NCI-H1105 (cell line): ENCODE measurements around the gene JMJD6.
"Not testable (repeated sequence)": the region's sequence is repeated elsewhere in the genome, so short reads cannot be mapped to it uniquely, and the experiment has no call there.

Experiments
- DNase-seq: peaks from one replicate; lab custom pipeline; 2025; lab: John Stamatoyannopoulos, UW

The JMJD6 gene

GRCh38 chr17:76726231-76726775, at the start of gene JMJD6:
Gene JMJD6 (minus strand): TSS chr17:76726606. CDS start chr17:76726475, 131 bp downstream.
- peak; percentile 89 for DNase-seq

DNA sequence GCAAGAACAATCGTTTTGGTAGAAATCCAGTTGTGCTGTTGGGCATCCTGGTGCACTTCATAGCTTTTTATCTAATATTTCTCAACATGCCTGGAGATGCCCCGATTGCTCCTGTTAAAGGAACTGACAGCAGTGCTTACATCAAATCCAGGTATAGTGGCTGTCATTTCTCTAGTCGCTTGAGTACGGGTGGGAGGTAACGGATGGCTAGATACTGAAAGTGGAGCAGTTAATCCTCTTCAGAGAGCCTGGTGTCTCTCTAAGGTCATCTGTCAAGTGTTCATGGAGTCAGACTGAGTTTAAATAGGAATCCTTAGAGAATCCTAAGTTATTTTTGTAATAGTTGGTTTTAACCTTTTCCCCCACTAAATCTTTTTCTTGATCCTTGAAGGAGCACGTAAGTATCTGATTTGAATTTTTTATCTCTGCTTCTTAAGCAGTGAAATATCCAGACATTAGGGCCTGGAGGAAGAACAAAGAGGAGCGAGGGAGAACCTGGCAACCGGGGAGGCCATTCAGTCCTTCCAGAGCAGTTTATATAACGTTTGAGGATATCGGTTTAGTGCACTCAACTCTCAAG, 48.7 kb upstream of the JMJD6 start:
- no peak for DNase-seq

DNA sequence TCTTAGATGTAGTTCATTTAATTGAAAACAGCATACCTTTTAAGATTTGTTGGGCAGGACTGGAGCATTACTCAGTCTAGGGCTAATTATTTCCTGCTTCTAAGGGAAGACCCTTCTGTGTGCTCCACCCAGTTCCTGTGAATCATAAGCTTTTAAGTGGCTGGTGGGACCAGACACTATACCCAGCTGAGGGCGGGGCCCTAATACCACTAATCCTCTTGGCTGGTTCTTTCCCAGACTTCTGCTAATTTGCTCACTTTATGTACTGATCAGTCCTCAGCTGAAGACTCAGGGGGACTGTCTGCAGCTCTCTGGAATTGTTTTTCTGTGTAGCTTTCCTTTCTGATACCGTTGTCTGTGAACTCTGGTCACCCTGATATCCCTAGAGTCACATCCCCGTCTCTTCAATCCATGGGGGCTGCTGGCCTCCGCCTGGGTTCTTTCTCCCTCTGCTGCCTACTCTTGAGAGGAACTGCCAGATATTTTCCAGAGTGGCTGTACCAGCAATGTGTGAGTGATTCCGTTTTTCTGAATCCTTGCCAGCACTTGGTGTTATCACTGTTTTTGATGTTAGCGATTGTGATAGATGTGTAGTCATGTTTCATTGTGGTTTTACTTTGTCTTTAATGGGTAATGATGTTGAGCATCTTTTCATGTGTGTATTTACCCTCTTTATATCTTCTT, 46.6 kb upstream of the JMJD6 start:
- no peak for DNase-seq

- DNase-seq = no peak
Observed at GRCh38 chr17:76758570-76758969, 32.2 kb upstream of the JMJD6 start.

DNA sequence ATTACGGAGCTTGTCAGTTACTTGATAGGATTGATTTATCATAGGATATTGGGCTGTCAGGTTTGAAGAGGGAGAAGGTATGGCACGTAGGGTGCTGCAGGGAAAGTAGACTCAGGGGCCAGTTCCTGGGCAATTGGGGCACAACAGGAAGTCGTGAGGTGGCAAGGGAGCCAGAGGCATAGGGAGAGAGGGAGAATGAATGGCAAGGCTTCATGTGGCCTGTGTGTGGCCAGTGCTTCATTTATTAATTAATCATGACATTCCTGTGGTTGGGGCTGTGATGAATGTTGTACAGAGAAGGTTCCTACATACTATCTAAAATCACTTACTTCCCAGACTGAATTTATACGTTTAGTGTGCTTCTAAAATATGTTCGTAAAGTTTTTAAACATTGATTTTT, 30.9 kb upstream of the JMJD6 start:
- no peak for DNase-seq

DNA sequence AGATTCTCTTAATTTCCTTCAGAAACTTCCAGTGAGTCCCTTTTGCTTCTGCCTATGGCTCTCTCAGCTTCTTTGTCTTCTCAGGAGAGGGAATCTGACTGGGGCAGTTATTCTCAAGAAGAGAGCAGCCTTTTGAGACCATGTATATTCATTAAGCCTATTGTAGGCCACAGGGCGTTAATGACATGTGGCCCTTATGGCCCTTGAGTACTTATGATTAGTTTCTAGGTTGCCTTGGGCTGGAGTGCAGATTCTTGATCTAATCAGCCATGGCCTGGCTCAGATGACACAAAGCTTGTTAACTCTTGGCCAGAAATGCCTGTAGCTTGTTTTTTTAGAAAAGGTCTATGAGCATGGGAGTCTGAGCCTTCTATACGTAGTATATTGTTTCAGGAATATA, 28.9 kb upstream of the JMJD6 start:
- no peak for DNase-seq

GRCh38 chr17:76753061-76753961, 26.9 kb upstream of the JMJD6 start:
- no peak for DNase-seq

DNA sequence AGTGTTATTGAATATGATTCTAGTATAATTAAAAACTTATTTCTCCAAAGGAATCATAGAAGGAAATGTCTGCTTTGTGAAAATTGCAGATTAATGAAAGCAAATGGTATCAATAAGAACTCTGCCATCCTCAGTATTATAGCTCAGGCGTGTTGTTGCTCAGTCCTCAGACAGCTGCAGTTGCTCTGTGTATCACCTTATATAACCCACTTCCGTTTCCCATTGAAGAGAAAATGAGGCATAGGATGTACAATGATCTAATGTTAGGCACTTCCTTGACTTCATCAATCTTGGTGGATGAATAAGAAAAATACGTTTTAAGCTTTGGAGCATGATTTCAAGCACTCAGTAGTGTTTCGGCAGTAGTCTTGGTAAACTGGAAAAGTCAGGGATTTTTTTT, 25.6 kb upstream of the JMJD6 start:
- no peak for DNase-seq

GRCh38 chr17:76751416-76751993, 25.1 kb upstream of the JMJD6 start:
- DNase-seq = no peak

GRCh38 chr17:76748657-76749056, 22.3 kb upstream of the JMJD6 start:
- no peak for DNase-seq

DNA sequence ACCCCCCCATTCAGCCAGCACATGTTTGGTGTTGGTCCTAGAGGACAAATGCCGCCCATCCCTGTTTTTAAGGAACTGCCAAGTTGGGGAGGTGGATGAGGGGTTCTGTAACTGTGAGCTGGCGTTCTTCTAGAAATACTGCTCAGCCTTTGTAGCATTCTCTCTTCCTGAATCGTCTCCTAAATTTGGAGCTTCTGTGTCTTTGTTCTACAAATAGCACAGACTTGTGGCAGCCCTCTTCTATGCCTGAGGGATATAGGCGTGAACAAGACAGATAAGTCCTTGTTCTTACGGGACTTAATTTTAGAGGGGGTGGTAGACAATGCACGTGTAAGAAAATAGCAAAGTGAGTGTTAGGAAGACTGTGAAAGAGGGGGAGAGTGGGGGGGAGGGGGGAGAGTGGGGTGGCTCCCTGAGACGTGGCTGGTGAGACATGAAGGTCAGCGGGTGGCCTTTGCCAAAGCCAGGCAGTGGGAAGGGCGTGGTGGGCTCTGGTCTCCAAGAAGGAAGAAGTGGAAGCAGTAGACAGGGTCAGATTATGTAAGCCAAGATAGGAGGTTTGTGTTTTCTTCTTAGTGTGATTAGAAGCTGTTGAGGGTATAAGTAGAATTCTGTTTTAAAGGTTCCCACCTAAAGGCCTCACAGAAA, 21.4 kb upstream of the JMJD6 start:
- DNase-seq = no peak

GRCh38 chr17:76745785-76746184, 19.4 kb upstream of the JMJD6 start:
- not testable (repeated sequence) for DNase-seq

DNA sequence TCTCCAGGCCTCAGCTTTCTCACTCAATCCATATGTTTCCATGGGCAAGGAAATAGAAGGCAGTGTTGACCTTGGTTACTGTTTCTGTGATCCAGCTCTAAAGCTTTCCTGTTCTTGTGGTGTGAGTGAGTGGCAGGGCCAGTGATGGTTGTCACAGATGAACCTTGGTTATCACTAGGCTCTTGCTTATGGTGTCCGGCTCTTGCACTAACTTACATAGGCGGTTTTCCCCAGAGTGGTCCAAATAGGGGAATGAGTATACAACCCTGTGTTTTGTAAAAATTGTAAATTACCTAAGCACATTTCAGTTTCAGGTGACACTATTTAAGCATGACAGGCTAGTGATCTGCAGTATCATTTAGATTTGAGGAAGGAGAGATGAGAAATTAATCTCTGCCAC, 18.3 kb upstream of the JMJD6 start:
- DNase-seq = no peak

- DNase-seq = no peak
Observed at GRCh38 chr17:76742958-76743357, 16.6 kb upstream of the JMJD6 start.

DNA sequence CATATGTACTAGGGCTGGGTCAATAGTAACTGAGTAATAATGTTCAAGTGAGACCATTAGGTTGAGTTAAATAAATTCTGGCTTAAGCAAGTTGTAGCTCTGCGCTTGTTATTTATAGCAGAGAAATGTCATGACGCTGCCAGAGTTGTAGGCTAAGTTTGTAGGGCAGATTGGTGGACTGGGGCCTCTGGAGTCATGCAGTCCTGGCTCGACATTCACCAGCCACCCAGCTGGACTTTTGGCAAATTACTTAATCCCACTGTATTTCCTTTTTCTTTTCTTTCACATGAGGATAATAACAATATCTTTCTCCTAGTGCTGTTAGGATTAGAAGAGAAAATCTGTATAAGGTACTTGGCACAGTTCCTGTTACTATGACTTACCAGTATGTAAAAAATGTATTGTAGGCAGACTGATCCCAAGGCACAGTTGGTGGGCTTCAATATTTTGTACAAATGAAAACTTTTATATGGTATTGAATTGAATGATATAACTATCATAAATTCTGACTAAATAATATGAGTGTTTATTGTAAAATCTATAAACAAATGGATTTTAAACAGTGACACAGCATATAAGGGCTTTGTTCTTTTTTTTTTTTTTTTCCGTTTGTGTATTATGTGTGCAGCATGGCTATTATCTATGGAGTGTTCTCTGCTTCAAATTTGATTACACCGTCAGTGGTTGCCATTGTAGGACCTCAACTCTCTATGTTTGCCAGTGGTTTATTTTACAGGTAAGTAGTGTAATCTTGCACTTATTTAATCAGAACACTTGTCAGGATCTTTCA, 14.1 kb upstream of the JMJD6 start:
- no peak for DNase-seq

DNA sequence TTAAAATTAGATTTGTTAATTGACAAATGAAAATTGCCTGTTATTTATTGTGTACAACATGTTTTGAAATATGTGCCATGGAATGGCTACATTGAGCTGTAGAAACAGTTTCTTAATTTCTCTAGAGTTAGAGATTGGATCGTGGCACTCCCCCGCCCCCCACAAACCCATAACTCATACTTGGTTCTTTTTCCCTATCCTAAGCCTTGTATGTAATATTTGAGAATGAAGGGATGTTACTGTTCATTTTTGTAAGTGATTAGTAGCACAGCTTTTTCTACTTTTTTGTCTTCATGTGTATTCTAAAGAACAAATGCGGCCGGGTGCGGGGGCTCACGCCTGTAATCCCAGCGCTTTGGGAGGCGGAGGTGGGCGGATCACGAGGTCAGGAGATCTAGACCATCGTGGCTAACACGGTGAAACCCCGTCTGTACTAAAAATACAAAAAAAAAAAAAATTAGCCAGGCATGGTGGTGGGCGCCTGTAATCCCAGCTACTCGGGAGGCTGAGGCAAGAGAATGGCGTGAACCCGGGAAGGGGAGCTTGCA, 13.2 kb upstream of the JMJD6 start:
- not testable (repeated sequence) for DNase-seq

DNA sequence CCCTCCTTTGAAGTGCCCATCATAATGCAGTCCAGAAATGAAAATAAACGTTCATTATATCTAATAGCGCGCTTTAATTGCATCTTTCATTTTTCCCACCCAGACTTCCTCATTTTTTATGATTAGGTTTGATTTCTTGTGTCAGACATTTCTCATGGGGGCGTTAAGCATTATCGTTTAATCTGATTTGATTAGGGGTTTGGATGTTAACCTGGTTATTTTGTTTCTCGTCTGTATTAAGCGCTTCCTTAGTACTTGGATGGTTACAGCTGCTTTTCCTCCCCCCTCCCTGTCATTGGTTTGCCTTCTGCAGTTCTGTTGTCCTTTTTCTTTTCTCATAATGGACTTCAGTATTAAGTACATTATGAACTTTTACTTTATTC, 12.1 kb upstream of the JMJD6 start:
- DNase-seq = no peak

DNA sequence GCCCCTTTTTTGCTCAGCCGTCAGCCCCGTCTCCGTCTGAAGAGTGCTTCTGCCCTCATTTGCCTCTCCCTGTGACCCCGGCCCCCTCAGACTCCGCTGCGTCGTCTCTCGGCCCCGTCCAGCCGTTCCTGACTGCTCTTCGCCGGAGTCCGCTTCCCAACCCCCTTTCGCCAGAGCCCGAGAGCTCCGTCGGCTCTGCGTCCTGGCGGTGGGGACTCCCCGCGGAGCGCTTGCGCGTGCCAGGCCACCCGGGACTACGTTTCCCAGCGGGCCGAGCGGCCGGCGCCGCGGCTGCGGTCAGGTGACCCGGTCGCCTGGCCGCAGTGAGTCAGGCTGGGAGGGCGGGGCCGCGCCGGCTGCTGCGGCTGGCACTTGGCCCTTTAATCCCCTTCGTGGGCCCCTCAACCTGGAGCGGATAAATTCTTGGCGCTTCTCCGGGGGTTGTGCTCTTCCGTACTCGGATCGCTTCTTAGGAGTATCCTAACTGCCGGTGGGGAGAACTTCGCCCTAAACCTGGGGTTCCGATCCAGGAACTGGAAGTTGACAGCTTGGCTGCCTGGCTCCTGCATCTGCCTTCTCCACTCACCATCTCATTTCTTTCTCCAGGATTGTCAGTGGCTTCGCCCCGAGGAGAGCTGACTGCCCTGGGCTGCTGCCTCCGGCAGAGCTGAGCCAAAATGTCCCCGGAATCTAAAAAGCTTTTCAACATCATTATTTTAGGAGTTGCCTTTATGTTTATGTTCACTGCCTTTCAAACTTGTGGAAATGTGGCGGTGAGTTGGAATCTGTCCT, 11.5 kb upstream of the JMJD6 start, which contains the start of gene MFSD11:
Gene MFSD11, plus strand, starts transcription at position 444 of the 792 bp plus-strand sequence. Its CDS starts 234 bp downstream, at position 678.
- peak; percentile 85 for DNase-seq

- peak; percentile 97 for DNase-seq
Observed at GRCh38 chr17:76737082-76737675, 10.8 kb upstream of the JMJD6 start, which contains the start of gene SRSF2. Gene SRSF2 (minus strand): TSS chr17:76737331. CDS start chr17:76737160, 171 bp downstream.
